GM19395 (cell line): ENCODE measurements around the gene EML2.
"Not testable (repeated sequence)": the region's sequence is repeated elsewhere in the genome, so short reads cannot be mapped to it uniquely, and the experiment has no call there.

ENCODE experiments used
- ATAC-seq: cut with Tn5 transposase; IDR thresholded peaks from one replicate; pipeline ENCODE4 v1.9.1; 2021; ENCODE audit warnings: mild to moderate bottlenecking, moderate library complexity; ENCODE audit not compliant: unreplicated experiment

The EML2 gene

GRCh38 chr19:45650722-45651121 is 11.5 kb upstream of the EML2 start:
- no peak for ATAC-seq

GRCh38 chr19:45646345-45646698 is 7.1 kb upstream of the EML2 start:
- no peak for ATAC-seq

GRCh38 chr19:45645631-45646344 is 6.6 kb upstream of the EML2 start:
- peak; percentile 33 for ATAC-seq

GRCh38 chr19:45645068-45645630 is 6.0 kb upstream of the EML2 start:
- ATAC-seq = no peak

GRCh38 chr19:45643927-45644771 is 5.0 kb upstream of the EML2 start:
- no peak for ATAC-seq

- ATAC-seq = peak; percentile 29
Measured at GRCh38 chr19:45643024-45643926, 4.1 kb upstream of the EML2 start.

- peak; percentile 47 for ATAC-seq
Measured at GRCh38 chr19:45641274-45642105, 2.3 kb upstream of the EML2 start.

- ATAC-seq = no peak
Measured at GRCh38 chr19:45640849-45641273, 1.7 kb upstream of the EML2 start.

GRCh38 chr19:45637890-45638667 is 1.1 kb downstream of the EML2 start:
- ATAC-seq = no peak

- no peak for ATAC-seq
Measured at GRCh38 chr19:45636902-45637301, 2.3 kb downstream of the EML2 start.

GRCh38 chr19:45636275-45636674 is 2.9 kb downstream of the EML2 start:
- no peak for ATAC-seq

GRCh38 chr19:45632468-45633196 is 6.6 kb downstream of the EML2 start:
- ATAC-seq = no peak

GRCh38 chr19:45630463-45630862 is 8.7 kb downstream of the EML2 start:
- ATAC-seq = no peak

- no peak for ATAC-seq
Measured at GRCh38 chr19:45629704-45630103, 9.5 kb downstream of the EML2 start.

- not testable (repeated sequence) for ATAC-seq
Measured at GRCh38 chr19:45628219-45628618, 11.0 kb downstream of the EML2 start.

- no peak for ATAC-seq
Measured at GRCh38 chr19:45623984-45624383, 15.2 kb downstream of the EML2 start.

GRCh38 chr19:45621976-45622503 is 17.2 kb downstream of the EML2 start:
- no peak for ATAC-seq

- no peak for ATAC-seq
Measured at GRCh38 chr19:45621389-45621788, 17.8 kb downstream of the EML2 start.

- ATAC-seq = no peak
Measured at GRCh38 chr19:45616704-45617017, 22.5 kb downstream of the EML2 start.
